ENCODE data around the gene PLEKHJ1. TPM values are rescaled to one million over a fixed set of nuclear protein-coding genes. Genes with fewer than 3 reads are reported as not detected.

Gene PLEKHJ1
- total and polyA plus RNA-seq, 9 of the 15 experiments (the other 6 are each of a cell fraction or from before 2014, with no cell fraction given), result 1.5 to 188 (median 63.9) TPM

DNA sequence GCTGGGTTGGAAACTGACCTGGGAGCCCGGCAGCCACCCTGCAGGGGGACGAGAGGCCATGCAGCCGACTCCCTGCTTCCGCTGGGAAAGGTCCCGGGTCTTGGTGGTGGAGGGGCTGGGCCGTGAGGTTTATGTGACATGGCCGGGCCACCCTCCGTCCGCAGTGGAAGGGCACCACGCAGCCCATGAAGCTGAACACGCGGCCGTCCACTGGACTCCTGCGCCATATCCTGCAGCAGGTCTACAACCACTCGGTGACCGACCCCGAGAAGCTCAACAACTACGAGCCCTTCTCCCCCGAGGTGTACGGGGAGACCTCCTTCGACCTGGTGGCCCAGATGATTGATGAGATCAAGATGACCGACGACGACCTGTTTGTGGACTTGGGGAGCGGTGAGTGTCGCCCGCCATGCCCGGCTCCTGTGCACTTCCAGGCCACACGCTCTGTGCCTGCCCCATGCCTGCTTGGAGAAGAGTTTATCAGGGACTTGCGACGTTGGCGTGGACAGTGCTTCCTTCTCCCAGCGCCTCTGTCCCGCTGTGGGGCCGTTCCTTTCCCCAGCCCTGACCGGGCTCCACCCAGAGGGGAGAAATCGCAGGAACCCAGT, 45.2 kb downstream of the PLEKHJ1 start:
- intact Hi-C loops (cut with micrococcal nuclease), result no loop called here
- H3K9me1 ChIP-seq (ENCODE audit: control insufficient read depth, insufficient read depth, low read length), result peaks cover 3% of the 10 kb centered on the region
- in situ Hi-C loops (cut with MboI), result no loop called here
- no peak overlapping the region for H3K4me2 ChIP-seq (ENCODE audit: insufficient read depth, low read length)
- no TSS peak for BruUV-seq (replicated peaks)
- no peak overlapping the region for H3K9ac ChIP-seq (ENCODE audit: insufficient read depth in 1 of 2, low read depth in 2 of 2, low read length in 2 of 2)
- TF ChIP-seq RBM22 (IDR thresholded peaks at IDR 0.05; ENCODE audit: low read depth, low read length, poor library complexity, severe bottlenecking), result peak; percentile 25
- TF ChIP-seq, protein P1, sequence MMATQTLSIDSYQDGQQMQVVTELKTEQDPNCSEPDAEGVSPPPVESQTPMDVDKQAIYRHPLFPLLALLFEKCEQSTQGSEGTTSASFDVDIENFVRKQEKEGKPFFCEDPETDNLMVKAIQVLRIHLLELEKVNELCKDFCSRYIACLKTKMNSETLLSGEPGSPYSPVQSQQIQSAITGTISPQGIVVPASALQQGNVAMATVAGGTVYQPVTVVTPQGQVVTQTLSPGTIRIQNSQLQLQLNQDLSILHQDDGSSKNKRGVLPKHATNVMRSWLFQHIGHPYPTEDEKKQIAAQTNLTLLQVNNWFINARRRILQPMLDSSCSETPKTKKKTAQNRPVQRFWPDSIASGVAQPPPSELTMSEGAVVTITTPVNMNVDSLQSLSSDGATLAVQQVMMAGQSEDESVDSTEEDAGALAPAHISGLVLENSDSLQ (IDR thresholded peaks at IDR 0.05), result no peak
- H2AFZ ChIP-seq (ENCODE audit: low read depth, low read length), result no peak overlapping the region
- H3K36me3 ChIP-seq (ENCODE audit: control insufficient read depth, insufficient read depth, low read length), result peaks cover 91% of the 10 kb centered on the region; the same call in 2 of the 3 replicates
- H4K20me1 ChIP-seq (replicated peaks; ENCODE audit: control insufficient read depth, insufficient read depth, low read length), result peaks cover 9% of the 10 kb centered on the region
- peaks cover 0 to 56% of the 10 kb centered on the region in 2 experiments; a peak in 3 of 5 replicates for H3K4me1 ChIP-seq (replicated peaks in 1 of 2; ENCODE audit: control insufficient read depth in 2 of 2, insufficient read depth in 2 of 2, low read length in 2 of 2)
- ChIA-PET POLR2A (interaction anchor here (0.7 kb wide), 1 partner anchor 119 kb away, joined by 3 read pairs; no protein-coding TSS in a partner anchor), CTCF (ENCODE audit: low intra/inter-chr PET ratio) (no interaction called here)
- H3K27me3 ChIP-seq (ENCODE audit: control insufficient read depth in 2 of 2, insufficient read depth in 2 of 2, low read length in 2 of 2), result no peaks in the 10 kb centered on the region
- no peak for FAIRE-seq
- H3K4me3 ChIP-seq, result no peak overlapping the region
- no peak for ATAC-seq
- WGBS (ENCODE audit: insufficient coverage, low coverage, missing lambda C conversion rate), result 93% methylated on average over 18 of the region's 37 CpGs
- H3K27ac ChIP-seq (ENCODE audit: extremely low read depth, low read depth, low read length), result no peak overlapping the region
- DNase-seq (ENCODE audit: extremely low read depth in 1 of 4, low spot score in 3 of 4), result no peak
- no peaks in the 10 kb centered on the region for H3K9me3 ChIP-seq (replicated peaks; ENCODE audit: control insufficient read depth, insufficient read depth, low read depth, low read length)
- peaks cover 37% of the 10 kb centered on the region for H3K79me2 ChIP-seq (ENCODE audit: control insufficient read depth, insufficient read depth, low read length)

DNA sequence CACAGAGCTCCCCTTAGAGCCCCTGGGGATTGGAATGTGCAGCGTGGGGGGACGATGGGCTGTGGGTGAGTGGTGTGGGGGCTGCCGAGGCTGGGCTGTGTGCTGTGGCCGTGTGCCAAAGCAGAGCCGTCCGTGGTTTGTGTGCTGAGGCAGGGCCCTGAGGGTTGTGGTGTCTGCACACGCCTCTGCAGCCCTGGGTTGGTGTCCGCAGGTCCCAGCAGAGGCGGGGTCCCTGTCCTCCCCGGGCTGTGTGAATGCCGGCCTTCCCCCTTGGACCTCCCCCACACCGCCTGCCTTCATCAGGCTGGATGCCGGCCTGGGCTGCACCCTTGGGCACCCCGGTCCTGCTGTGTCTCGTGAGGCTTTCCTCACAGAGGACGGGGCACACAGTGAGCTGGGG, 46.2 kb downstream of the PLEKHJ1 start:
- no peak for ATAC-seq
- Histone ChIP-seq H2AFZ (ENCODE audit: low read depth, low read length) (no peak overlapping the region), H3K9me1 (ENCODE audit: control insufficient read depth, insufficient read depth, low read length) (peaks cover 3% of the 10 kb centered on the region), H3K4me3 (no peak overlapping the region), H3K27me3 (ENCODE audit: control insufficient read depth in 2 of 2, insufficient read depth in 2 of 2, low read length in 2 of 2) (no peaks in the 10 kb centered on the region), H3K4me2 (ENCODE audit: insufficient read depth, low read length) (no peak overlapping the region), H3K4me1 (replicated peaks in 1 of 2; ENCODE audit: control insufficient read depth in 2 of 2, insufficient read depth in 2 of 2, low read length in 2 of 2) (peaks cover 0 to 51% of the 10 kb centered on the region in 2 experiments; a peak in 3 of 5 replicates), H3K36me3 (ENCODE audit: control insufficient read depth, insufficient read depth, low read length) (peaks cover 91% of the 10 kb centered on the region), H3K27ac (ENCODE audit: extremely low read depth, low read depth, low read length) (no peak overlapping the region), H3K79me2 (ENCODE audit: control insufficient read depth, insufficient read depth, low read length) (peaks cover 39% of the 10 kb centered on the region), H4K20me1 (replicated peaks; ENCODE audit: control insufficient read depth, insufficient read depth, low read length) (peaks cover 9% of the 10 kb centered on the region), H3K9me3 (replicated peaks; ENCODE audit: control insufficient read depth, insufficient read depth, low read depth, low read length) (no peaks in the 10 kb centered on the region), H3K9ac (ENCODE audit: insufficient read depth in 1 of 2, low read depth in 2 of 2, low read length in 2 of 2) (no peak overlapping the region)
- CTCF ChIA-PET (ENCODE audit: low intra/inter-chr PET ratio), result no interaction called here
- BruUV-seq (replicated peaks), result no TSS peak
- in situ Hi-C loops (cut with MboI), result no loop called here
- peak; percentile 7 for TF ChIP-seq RBM22 (IDR thresholded peaks at IDR 0.05; ENCODE audit: low read depth, low read length, poor library complexity, severe bottlenecking)
- TF ChIP-seq RBM14 (IDR thresholded peaks at IDR 0.05; ENCODE audit: borderline replicate concordance, insufficient read depth, low read depth, low read length), result no peak
- POLR2A ChIA-PET, result interaction anchor here (0.6 to 1.0 kb wide), 2 partner anchors 9 to 40 kb away, joined by 3 read pairs; no protein-coding TSS in a partner anchor
- no peak for FAIRE-seq
- 95% methylated on average over 11 of the region's 16 CpGs for WGBS (ENCODE audit: insufficient coverage, low coverage, missing lambda C conversion rate)
- intact Hi-C loops (cut with micrococcal nuclease), result no loop called here
- no peak for DNase-seq (ENCODE audit: extremely low read depth in 1 of 4, low spot score in 3 of 4)

Measured in K562 (cell line).